HG03097 (cell line): ENCODE measurements around the gene NECAB2.

Source experiments
- ATAC-seq: cut with Tn5 transposase; IDR thresholded peaks from one replicate; pipeline ENCODE4 v1.9.1; 2021; ENCODE audit not compliant: unreplicated experiment, low FRiP score

The NECAB2 gene

DNA sequence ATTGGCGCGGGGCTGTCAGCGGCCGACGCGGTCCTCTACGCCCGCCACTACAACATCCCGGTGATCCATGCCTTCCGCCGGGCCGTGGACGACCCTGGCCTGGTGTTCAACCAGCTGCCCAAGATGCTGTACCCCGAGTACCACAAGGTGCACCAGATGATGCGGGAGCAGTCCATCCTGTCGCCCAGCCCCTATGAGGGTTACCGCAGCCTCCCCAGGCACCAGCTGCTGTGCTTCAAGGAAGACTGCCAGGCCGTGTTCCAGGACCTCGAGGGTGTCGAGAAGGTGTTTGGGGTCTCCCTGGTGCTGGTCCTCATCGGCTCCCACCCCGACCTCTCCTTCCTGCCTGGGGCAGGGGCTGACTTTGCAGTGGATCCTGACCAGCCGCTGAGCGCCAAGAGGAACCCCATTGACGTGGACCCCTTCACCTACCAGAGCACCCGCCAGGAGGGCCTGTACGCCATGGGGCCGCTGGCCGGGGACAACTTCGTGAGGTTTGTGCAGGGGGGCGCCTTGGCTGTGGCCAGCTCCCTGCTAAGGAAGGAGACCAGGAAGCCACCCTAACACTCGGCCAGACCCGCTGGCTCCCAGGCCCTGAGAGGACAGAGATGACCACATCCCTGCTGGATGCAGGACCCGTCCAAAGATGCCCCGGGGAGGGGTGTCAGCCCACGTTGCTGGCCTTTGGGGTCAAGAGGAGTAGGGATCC, 2.4 kb upstream of the NECAB2 start:
- no peak for ATAC-seq

DNA sequence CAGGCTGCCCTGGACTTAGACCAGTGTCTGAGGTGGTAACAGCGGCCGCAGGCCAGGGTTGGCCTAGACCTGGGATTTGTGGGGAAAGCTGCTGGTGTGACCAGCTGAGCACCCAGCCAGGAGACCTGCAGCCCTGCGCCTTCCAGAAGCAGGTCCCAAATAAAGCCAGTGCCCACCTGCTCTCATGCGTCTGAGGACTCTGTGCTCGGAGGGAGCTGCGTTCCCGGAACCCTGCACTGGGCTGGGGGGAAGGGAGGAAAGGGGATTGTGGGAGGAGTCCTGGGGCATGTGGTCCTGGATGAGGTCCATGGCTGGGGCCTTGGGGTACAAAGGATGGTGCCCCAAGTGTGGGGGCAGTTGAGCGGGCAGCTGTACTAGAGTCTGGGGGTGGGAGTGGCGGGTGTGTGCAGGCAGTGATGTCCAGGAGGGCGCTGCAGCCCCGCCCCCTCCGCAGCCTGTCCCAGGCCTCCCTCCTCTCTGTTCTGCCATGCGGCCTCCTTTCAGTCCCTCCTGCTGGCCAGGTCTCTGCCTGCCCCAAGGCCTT, 1.8 kb upstream of the NECAB2 start:
- no peak for ATAC-seq

DNA sequence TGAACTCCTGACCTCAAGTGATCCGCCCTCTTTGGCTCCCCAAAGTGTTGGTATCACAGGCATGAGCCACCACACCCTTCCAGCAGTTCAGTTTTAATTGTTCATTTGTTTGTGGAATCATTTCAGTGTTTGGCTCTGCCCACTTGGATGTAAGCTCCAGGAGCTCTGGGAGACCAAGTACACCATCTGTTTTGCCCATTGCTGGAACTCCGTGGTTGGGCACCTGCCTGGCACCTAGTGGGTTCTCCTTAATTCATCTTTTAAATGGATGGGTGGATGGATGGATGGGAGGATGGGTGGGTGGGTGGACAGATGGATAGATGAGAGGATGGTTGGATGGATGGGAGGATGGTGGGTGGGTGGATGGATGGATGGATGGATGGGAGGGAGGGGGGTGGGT, 953 bp upstream of the NECAB2 start:
- ATAC-seq = no peak

- no peak for ATAC-seq
These were observed 335 bp downstream of the NECAB2 start for GRCh38 chr16:83968306-83968851.

DNA sequence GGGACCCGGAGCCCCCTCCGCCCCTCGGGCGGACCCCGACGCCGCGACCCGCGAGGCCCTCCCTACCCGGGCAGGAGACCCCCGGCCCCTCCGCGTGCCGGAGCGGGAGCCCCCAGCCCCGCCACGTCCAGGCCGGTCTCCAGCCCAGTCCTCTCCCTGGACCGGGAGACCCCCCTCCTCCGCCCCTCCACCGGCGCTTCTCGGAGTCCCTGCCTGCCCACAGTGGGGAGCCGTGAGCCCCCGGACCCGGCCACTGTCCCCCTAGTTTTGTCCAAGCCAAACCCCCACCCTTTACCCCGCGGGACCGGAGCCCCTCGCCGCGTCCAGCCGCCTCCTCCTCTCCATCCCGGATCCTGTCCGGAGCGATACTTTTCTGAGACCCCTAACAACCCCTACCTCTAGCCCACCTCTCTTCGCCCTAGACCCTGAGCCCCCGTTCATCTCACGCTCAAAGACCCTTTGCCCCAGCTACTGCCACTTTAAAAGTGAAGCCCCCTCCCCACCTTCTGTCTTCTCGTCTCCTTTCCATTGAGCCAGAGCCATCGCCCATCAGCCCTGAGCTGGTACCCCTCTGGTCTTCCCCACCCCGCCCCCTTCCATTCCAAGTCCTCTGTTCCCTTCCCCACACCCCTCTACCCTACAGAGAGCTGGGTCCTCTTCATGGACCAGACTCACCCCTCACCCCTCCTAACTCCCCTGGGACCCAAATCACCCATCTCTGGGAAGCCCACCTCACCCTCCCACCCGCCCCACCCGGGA, 1.0 kb downstream of the NECAB2 start:
- no peak for ATAC-seq

DNA sequence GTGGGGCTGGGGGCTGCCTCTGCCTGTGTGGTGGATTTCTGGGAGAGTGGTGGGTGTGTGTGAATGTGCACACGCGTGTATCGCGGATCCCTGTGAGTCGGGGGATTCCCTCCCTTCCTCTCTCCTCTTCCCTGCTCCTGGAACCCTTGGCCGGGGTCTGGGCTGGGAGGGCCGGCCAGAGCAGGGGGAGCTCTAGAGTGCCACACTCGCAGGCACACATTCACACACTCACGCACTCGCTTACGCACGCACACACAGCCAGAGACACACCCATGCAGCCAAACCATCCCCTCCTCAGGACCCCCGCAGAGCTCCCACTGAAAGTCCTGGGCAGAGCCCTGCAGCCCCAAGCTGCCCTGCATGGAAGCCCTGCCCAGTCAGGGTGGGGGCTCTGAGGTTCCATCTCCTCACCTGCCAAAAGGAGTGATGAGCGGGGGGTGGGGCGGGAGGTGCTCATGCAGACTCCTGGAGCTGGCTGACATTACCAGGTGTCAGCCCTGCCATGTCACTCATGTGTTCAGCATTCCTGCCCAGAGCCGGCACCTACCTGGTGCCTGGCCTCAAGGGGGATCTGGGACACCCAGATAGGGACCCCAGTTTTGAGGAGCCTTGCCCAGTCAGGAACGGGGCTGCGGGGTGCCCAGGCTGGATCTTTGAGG, 1.9 kb downstream of the NECAB2 start:
- no peak for ATAC-seq

DNA sequence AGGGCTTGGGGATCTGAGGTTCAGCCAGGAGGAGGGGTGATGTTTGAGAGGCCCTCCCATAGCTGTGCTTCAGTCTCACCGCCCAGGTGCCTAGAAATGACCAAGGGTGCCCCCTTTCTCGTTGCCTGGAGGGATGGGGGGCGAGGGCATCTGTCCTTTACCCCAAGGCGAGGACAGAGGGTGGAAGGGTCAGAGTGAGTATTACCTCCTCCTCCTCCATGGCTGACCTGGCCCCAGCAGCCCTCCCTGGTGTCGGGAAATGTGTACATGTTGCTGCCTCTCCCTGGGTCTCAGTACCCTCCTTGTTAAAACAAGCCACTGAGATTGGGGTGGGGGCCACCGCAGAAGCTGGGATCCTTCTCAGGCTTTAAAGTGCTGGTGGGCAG, 2.4 kb downstream of the NECAB2 start:
- no peak for ATAC-seq

GRCh38 chr16:83971165-83972130, 3.4 kb downstream of the NECAB2 start:
- no peak for ATAC-seq

DNA sequence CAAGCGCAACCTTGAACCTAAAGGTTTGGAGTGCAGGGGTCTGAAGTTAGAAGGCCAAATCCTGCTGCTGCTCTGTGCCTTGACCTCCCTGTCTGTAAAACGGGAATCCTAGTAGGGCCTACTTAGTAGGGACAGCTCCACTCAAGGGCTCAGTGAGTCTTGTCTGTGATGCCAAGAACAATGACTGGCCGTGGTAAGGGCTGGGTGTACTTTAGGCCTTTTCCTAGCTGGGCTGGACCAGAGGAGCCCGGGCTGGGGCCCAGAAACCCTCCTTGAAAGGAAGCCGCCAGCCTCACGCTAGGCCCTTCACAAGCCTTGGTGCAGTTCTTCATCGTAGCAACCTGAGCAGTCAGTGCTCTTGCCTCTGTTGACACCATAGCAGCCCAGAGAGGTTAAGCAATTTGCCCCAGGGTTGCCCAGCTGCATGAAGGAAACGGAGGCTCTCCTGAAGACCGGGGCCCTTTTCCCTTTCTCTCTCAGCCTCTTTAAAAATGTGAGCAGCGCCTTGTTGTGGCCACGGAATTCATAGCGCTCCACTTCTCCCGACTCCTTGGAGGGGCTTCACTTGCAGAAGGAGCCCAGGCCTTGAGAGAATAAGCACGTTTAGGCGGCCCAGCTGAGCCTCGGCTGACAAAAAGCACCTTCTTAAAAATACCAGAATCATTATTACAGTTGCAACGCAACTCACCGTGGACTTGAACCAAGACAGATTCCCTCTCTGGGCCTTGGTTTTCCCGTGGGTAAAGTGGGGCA, 4.4 kb downstream of the NECAB2 start:
- ATAC-seq = no peak

DNA sequence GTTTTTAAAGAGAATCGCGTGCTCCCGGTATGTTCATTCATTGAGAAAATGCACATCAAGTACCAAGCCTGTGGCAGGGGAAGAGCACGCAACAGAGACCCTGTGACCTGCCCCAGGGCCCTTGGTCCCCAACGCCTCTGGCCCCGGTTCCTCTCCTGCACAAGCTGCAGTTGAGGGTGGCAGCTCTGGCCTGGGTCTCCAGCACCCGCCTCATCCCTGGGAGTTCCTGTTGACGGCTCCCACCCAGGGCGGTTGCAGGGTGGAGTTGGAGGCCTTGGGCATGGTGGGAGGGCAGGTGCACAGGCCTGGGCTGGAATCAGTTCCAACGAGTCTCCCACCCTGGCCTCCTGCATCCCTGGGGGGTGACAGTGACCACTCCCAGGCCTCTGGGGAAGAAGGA, 5.0 kb downstream of the NECAB2 start:
- ATAC-seq = no peak

DNA sequence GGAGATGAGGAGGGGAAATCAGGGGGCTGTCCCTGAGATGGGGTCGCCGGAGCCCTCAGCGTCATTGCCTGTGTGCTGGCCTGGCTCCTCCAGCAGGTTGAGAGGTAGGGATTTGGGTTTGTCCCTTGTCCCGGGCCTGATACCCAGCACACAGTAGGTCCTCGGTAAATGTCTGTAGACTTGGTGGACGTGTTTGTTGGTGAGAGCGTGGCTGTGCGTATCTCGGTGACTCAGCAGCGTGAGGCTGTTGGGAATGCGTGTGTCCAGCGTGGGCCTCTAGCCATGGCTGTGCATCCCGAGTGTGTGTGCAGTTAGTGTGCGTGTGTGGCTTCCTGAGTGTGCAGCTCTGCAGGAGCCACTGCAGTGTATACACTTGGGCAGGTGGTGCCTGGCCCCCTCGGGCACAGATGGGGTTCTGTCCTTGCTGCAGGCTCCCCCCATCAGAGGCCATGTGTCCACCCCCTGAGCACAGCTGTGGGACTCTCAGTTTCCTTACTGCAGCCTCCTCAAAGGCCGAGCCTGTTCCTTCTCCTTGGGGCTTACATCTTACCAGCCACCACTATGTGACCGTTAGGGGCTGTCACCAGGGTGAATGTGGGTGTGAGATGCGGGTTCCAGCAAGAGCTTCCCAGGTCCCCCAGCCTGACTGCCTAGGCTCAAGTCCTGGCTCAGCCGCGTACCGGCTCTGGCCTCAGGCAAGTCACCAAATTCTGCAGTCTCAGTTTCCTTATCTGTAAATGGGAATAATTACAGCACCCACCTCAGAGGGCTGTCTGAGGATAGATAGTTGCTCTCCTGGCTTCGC, 5.7 kb downstream of the NECAB2 start:
- no peak for ATAC-seq

DNA sequence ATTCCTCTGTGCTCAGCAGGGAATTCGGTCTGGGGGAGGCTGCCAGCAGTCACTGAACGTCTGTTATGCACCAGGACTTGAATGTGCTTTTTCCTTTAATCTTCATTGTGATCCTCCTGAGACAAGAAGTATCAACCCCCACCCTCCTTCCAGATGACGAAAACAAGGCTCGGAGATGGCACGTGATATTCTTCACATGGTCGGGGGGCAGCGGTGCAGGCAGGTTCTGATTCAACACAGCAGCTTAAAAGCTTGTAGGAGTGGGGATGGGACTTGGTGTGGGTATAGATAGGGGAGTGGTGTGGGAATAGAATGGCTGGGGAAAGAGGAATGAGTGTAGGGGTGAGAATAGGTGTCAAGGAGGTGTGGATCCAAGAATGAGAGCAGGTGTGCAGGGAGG, 6.4 kb downstream of the NECAB2 start:
- ATAC-seq = no peak

DNA sequence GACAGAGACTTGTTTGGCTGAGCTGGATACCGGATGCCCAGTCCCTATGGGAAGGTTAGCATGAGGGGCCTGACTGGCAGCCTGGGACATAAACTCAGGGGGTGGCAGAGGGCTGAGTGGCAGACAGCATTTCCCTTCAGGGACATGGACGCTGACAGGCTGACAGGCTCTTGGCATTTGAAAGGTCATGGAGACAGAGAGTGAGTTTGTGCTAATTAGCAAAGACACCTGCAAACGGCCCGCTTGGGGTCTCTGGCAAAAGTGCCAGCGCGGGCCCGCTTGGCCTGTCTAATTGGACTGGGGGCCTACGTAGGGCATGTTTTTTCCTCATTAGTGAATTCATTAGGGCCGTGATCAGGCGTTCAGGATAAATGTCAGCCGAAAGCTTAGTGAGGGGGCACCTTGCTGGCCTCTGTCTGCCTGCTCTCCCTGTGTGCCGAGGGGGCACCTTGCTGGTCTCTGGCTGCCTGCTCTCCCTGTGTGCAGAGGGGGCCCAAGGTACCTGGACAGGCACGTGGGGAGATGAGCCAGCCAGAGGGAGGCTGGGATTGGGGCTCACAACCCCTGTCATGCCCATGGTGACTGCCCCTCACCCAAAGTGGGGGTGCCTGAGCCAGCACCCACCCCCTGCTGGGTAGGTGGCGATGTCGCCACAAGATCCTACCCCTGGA, 7.7 kb downstream of the NECAB2 start:
- no peak for ATAC-seq

DNA sequence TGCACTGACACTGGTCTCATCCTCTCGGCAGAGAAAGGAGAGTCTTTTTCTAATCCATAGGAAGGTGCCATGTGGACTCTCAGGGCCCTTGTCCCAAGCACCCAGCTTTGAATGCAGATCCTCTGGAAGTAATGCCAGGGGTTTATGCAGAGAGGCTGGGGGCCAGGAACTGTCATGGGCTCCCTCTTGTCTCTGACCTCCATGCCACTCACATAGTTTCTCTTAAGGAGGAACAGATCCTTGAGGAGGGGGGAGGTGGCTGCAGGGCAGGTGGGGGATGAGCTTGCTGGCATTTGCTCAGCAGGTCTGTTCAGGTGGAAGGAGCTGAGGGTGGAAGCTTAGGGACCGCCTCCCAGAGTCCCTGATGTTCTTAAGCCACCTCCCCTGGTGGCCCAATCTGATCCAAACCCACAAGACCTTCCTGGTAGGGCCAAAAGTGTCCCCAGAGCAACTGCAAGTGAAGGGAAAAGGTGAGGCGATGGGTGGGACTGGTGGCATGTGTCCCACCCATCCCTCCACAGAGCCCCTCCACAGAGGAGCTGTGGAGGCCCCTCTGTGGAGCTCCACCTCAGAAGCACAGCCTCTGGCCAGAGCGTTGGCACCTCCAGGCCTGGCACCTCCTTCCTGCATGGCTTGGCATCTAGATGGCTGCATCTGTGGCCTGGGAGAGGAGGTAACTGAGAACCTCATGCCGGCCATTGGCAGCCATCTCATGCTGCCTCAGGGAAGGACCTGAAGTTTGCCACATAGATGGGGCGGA, 9.2 kb downstream of the NECAB2 start:
- no peak for ATAC-seq

DNA sequence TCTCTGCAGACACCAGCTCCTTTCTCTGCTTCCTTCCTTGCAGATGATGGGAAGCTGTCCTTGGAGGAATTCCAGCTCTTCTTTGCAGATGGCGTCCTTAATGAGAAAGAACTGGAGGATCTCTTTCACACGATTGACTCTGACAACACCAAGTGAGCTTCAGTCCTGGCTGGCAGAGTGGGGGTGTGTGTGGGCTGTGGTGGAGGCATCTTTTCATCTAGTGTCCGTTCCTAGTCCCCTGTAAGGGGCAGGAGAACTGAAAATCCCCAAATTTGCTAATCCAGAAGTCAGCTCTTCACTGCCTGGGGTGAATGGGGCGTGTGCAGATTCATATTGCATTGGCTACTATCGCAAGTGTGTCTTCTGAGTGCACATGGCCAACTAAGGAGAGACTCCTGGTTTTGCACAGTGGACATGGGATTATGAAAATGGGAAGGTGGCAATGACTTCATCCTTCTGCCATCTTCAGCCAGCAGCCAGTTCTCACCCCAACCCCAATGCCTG, 10.4 kb downstream of the NECAB2 start:
- no peak for ATAC-seq

DNA sequence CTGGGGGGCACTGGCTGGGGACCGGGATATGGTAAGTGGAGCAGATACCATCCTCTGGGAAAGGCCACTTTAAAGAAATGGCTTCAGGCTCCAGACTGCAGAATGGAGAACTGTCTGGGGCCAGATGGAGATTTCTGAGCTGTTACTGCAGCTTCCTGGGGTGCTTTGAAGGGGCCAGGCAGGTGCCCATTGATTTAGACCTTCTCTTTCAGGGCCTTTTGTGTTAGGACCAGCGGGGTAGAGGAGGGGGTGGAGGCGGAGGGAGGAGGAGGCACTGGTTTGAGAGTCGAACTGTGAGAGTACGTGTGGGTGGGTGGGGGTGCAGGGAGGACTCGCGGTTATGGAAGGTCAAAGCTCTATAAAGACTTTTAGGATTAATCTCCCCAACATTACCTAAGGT, 11.4 kb downstream of the NECAB2 start:
- no peak for ATAC-seq

DNA sequence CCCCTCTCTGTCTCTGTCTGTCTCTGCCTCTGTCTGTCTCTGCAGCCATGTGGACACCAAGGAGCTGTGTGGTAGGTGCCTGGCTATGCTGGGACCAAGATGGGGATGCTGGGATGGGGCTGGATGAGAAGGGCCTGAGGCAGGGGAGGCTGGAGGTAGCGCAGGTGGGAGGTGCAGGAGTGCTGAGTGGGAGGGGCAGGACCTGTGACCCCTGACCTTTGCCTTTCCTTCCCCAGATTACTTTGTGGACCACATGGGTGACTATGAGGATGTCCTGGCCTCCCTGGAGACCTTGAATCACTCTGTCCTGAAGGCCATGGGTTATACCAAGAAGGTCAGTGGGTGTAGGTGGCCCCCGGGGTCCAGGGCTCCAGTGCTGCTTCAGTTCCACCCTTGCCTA, 12.8 kb downstream of the NECAB2 start:
- ATAC-seq = no peak
